HG02870 (cell line): Measurements from ENCODE around the gene ARHGAP42.
A peak's percentile ranks its signal among the peaks of the same experiment; 100 is the strongest.
"Not testable (repeated sequence)": the region's sequence is repeated elsewhere in the genome, so short reads cannot be mapped to it uniquely, and the experiment has no call there.

Source experiments
- ATAC-seq: cut with Tn5 transposase; IDR thresholded peaks from one replicate; pipeline ENCODE4 v1.9.1; 2021; ENCODE audit warnings: mild to moderate bottlenecking, moderate library complexity; ENCODE audit not compliant: unreplicated experiment

ARHGAP42 gene, protein sequence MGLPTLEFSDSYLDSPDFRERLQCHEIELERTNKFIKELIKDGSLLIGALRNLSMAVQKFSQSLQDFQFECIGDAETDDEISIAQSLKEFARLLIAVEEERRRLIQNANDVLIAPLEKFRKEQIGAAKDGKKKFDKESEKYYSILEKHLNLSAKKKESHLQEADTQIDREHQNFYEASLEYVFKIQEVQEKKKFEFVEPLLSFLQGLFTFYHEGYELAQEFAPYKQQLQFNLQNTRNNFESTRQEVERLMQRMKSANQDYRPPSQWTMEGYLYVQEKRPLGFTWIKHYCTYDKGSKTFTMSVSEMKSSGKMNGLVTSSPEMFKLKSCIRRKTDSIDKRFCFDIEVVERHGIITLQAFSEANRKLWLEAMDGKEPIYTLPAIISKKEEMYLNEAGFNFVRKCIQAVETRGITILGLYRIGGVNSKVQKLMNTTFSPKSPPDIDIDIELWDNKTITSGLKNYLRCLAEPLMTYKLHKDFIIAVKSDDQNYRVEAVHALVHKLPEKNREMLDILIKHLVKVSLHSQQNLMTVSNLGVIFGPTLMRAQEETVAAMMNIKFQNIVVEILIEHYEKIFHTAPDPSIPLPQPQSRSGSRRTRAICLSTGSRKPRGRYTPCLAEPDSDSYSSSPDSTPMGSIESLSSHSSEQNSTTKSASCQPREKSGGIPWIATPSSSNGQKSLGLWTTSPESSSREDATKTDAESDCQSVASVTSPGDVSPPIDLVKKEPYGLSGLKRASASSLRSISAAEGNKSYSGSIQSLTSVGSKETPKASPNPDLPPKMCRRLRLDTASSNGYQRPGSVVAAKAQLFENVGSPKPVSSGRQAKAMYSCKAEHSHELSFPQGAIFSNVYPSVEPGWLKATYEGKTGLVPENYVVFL

DNA sequence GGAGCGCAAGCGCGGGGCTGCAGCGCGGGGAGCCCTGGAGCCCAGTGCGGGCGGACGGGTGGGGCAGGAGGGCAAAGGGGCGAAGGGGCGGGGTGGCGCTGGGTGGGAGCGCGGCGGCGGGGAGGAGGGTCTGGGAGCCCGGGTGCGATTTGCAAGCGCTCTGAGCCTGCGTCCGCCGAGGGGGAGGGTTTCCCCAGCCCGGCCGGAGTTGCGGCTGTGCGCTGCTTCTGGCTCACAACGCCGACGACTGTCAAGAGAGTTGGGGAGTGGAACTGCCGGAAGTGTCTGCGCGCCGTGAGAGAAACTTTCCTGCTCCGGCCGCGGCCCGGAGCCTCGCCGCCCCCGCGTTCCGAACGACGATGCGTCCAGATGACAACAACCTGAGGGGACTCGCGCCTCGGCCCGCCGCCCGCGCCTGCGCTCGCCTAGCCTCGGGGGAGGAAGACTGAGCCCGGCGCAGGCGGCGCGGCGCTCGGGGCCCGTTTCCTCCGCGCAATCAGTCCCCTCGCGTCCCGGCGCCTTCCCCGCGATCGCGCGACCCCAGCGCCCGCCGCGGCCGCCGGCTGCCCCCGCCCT, at the start of gene ARHGAP42:
Gene ARHGAP42 (plus strand): TSS at position 235 of the 576 bp plus-strand sequence. CDS start 391 bp downstream, outside the sequence.
- ATAC-seq, result peak; percentile 65

DNA sequence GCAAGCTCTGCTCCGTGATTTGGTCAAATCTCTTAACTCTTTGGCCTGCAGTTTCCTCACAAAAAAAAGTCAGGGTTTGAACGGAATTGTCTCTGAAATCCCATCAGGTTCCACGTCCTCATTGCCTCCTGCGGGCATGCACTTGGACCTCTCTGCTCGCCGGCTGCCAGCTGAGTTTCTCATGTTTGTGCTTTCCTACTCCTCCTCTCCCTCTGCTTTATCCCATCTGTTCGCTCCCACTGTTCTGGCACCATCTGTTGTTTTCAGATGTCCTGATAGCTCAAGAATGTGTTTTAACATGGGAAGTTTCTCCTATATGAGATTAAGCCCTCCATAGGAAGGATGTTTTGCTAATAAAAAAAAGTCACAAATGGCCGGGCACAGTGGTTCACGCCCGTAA, 49.4 kb upstream of the ARHGAP42 start:
- no peak for ATAC-seq

DNA sequence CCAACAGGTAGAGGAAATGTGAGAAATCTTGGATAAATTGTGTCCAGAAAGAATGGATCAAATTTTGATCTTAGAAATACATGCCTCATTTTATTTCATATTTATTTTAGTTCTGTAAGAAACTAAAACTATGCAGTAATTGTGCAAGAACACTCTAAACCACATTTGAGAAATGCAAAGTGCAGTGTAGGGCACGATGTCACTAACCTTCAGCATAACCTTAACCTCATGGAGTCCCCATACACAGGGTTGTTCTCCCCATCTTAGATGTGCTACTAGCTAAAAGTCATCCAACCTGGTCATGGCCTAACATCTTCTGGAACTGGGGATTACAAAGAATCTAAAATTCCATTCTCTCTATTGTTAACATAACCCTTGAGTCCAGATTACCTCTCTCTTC, 48.4 kb upstream of the ARHGAP42 start:
- no peak for ATAC-seq

DNA sequence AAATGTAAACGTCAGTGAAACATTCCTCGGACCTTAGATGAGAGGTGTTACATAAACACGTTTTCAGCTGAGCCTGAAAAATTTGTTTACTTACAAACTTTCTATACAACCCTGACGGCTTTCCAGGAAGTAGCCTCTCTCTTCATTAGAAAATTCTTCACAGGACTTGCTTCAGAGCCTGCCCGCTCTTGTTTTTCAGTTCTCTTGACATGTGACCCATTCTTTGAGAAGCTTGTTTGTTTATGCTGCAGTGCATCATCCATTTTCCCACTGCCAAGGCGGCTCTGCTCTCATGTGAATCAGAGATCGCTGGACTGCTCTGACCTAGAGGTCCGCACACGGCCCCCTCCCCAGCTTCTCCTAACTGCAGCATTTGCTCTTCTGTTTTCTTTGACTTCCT, 47.9 kb upstream of the ARHGAP42 start:
- ATAC-seq, result no peak

DNA sequence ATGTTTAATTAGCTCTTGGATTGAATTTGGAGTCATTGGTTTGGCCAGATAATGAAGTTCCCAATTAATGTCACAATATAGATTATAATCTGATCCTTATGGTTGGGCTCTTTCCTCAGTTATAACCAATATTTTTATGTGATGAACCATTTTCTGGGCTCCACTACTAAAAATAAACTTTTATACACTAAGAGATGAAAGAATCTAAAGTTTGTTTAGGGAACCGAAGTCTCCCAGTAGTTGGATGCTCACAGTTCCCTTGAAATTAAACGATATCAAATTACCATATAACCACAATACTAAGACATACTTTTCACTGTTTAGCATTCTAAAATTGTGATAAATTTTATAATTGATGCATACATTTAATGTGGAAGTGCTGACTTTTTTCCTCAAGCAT, 47.0 kb upstream of the ARHGAP42 start:
- ATAC-seq, result no peak

DNA sequence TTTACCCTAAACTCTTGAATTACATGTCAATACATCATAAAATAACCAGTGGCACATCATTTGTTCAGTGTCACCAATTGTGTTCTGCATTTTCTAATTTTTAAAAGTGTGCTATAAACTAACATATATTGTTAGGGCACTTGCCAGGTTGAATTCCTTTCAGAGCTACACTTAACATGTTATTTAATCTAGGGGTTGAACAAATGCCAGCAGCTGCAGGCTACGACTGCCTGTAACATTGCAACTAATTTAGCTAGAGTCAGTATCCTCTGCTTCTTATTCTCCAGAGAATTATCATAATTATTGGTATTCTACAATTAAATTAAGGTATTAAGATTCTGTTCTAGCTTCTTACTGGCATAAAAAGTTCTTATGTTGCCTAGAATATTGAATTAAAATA, 46.4 kb upstream of the ARHGAP42 start:
- no peak for ATAC-seq

DNA sequence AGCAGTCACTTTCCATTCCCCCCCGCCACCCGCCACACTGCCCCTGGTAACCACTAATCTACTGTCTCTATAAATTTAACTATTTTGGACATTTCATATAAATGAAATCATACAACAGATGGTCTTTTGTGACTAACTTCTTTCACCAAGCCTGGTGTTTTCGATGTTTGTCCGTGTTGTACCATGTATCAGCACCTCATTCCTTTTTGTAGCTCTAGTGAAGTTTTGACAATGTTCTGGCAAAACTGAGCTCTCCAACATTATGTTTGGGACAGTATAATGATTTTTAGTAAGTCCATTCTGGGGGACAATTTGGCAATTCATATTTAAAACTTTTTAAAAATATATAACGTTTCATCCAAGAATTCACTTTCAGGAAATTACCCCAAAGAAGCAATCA, 45.6 kb upstream of the ARHGAP42 start:
- ATAC-seq, result no peak

DNA sequence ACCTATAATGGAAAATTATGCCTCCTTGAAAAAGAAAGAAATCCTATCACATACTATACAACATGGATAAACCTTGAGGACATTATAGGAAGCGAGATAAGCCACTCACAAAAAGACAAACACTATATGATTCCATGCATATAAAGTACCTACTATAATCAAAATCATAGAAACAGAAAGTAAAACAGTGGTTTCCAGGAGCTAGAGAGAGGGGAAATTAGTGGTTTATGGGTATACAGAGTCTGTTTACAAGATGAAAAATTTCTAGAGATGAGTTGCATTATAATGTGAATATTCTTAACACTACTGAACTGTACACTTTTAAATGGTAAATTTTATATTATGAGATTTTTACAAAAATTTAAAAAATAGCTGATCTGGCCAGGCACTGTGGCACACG, 40.5 kb upstream of the ARHGAP42 start:
- ATAC-seq, result no peak

DNA sequence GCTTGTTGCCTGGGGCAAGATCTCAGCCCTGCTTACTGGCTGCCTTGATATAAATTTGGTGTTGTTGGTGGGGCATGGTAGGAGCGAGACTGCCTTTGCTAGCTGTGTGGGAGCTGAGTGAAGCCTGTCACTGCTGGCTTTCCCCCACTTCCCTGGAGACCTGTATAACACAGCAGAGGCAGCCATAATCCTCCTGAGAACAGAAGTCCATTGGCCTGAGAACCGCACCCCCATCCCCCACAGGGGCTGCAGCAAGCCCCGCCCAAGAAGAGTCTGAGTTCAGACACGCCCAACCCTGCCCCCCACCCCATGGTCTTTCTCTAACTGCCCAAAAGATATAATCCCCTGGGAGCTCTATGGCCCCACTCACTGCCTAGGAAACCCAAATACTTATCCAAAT, 39.2 kb upstream of the ARHGAP42 start:
- ATAC-seq, result no peak

DNA sequence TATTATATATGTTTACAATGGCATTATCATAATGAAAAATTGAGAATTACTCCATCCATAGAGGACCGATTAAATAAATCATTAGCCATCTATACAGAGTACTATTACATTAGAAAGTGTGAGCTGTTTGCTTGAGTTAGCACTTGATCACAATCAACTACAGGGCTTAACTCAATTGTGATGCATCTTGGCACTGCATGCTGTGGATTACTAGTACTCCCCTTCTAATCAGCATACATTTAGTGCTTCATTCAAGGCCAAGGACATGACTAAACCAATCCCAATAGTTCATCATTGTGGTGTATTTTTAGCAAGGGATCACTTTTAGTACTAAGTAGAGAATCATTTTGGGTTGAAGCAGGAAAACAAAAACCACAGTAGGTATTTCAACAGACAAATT, 23.5 kb upstream of the ARHGAP42 start:
- no peak for ATAC-seq

DNA sequence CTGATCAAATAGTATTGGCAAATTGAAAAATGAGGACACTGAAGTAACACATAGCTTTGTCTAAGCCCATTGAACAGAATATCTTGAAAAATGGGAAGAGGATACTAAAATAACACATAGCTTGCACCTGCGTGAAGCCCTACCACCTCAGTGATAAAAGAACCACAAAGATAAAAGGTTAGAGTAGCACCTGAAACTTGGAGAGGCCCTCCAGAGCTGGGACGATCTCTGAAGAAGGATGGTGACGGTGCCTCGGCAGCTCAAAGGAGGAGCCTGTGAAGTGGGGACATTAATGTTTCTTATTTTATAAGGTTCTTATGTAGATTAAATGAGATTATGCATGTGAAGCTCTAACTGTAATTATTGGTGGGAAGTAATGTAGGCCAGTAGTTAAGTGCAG, 23.1 kb upstream of the ARHGAP42 start:
- no peak for ATAC-seq

DNA sequence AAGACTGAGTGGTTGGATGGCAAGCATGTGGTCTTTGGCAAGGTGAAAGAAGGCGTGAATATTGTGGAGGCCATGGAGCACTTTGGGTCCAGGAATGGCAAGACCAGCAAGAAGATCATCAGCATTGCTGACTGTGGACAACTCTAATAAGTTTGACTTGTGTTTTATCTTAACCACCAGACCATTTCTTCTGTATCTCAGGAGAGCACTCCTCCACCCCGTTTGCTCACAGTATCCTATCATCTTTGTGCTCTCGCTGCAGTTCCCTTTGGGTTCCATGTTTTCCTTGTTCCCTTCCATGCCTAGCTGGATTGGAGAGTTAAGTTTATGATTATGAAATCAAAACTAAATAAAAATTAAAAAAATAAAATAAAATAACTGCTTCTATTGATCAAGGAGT, 20.3 kb upstream of the ARHGAP42 start:
- ATAC-seq, result not testable (repeated sequence)

DNA sequence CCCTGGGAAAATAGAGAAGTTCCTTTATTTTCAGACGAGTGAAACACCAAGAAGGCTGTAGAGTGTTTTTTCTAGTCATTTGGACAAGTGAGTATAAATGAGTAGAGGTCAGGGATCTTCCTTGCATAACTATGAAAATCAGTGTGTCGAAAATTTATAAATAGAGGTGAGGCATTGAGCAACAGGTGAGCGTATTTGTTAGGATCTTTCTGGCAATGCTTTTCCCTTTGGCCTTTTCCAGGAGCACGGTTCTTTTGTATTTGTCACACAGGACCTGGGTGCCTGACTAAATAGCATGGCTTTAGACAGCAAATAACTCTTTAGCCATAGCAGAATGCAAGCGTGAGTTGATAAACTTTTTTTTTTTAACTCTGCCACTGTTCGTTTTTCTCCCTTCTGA, 19.6 kb upstream of the ARHGAP42 start:
- no peak for ATAC-seq

DNA sequence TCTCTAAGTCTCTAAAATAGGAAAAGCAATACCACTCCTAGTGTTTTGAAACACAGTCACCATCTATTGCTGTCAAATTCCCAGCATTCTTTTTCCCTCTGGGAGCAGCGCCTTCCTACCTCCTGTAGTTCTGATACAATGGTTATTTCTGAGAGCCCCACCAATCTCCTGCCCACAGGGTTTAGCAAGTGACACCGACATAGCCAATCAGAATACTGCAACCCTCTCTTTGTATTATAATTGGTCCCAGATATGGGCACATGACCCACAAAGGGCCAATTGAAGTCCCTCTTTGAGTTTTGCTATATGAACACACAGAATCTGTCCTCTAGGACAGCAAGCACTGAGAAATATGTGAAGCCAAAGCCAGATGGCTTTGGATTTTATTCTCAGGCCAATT, 16.9 kb upstream of the ARHGAP42 start:
- ATAC-seq, result no peak

DNA sequence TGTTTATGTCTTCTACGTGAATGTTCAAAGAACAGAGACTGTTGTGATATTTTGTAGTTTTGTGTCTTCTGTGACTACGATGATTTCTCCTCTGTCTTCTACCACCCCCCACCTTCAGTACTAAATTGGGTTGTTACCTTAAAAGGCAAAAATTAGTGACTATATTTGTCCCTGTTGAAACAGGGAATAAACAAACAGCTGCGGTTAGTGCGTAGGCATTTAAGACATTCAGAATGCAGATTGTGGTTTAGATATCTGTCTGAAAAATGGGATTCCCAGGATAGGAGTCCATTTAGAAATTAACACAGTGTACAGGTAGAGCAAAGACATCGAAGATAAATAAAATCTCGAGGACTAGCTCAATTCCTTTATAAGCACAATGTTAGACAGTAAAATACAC, 15.6 kb upstream of the ARHGAP42 start:
- ATAC-seq, result no peak

DNA sequence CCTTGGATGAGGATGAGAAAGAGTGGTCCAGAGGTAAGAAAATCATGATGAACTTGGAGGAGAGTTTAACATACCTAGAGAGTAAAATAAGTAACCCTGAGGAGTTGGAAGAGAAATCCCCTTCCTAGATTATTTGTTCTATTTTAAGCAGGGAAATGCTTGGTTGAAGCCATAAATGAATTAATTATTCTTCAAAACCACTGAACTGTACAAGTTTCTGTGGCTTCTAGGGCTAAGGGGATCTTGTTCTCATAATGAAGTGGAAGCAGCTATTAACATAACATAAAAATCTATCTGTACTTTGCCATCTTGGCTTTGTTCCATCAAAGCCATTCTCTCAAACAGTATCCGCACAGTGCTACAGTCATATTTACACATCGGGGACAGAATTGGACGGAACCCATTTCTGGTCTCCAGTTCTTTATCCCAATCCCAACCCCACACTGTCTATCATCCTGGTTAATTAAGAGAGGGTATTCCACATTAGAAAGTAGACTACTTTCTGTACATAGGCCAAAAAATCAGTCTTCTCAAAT, 14.5 kb upstream of the ARHGAP42 start:
- ATAC-seq, result no peak

DNA sequence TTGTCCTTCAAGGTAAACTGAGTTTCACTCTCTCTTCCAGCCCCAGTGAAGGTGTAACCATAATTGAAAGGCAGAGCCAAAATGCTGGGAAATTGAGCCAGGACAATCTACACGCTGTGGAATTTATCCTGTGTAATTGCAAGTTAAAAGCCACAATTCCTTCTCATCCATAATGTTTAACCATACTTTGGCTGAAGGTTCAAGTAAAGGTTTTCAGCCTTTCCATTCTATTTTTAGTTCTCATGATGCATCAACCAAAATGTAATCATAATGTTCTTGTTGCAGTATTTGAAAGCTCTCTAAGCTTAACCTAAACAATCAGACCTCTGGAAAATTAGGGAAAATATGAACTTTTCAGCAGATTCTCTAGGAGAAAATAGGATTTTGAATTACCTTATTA, 14.0 kb upstream of the ARHGAP42 start:
- no peak for ATAC-seq

DNA sequence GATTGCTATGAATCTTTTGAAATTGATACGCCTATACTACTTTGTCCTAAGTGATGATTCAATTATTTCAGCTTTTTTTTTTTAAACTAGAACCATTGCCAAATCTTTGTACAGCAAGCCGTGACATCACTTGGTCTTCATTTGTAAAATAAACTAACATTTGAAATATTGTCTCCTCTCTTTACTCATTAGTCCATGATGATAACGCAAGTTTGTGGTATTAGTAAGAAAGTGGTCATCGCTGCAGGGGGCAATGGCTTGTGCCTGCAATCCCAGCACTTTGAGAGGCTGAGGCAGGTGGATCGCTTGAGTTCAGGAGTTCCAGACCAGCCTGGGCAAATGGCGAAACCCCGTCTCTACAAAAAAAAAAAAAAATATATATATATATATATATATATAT, 12.9 kb upstream of the ARHGAP42 start:
- no peak for ATAC-seq

DNA sequence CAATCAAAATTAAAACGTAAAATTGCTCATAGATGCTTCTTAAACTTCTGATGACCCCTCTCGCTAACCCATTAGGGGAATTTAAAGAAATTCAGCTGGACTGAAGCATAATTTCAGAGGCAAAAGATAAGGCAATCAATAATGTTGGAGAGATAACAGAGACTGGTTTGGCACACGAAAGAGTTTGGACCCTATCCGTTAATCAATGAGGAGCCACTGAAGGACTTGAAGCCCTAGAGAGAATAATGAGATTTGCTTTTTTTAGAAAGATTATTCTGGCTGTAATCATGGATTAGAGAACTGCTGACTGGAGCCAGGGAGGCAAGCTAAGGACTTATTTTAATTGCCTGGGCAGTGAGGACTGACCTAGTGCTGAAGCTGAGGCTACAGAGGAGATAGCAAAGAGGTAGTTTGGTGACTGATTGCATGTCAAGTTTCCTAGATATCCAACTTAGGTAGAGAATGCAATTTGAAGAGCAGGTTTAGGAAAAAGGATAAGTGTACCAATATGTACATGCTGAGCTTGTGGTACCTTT, 11.9 kb upstream of the ARHGAP42 start:
- no peak for ATAC-seq

DNA sequence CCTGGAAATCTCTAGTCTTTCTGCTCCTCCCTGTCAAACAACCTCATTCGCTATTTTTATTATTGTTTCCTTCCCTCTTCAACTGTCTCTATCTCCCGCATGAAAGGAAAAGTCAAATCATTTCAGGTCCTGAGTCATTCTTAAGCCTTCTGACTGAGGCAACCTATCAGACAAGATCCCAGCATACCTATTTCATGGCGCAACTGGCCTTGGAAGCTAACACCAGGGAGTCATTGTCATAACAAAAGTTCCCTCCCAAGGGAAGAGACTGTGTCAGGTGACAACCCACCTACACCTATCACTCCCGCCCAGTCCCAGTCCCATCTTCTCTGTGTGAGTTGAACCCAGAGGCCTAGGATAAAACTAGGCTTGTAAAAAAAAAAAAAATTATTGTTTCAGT, 10.2 kb upstream of the ARHGAP42 start:
- ATAC-seq, result no peak

DNA sequence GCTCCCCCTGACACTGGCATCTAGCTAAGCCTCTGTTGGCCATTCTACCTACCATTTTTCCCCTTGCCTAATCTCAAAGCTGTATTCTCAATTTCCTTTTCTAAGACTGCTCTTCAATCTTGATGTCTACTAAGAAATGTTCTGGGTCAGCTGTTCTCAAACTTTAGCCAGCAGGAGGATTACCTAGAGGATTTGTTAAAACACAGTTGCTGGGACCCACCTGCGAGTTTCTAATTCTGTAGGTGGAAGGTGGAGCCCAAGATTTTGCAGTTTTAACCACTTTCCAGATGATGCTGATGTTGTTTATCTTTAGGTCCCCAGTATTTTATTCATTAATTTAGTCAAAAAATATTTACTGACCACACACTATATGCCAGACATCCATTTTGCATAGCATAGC, 9.3 kb upstream of the ARHGAP42 start:
- no peak for ATAC-seq
